GM21360 (cell line): Measurements from ENCODE around the gene HOXB1.

Source experiments
- ATAC-seq: cut with Tn5 transposase; IDR thresholded peaks from one replicate; pipeline ENCODE4 v1.9.1; 2021; ENCODE audit warnings: mild to moderate bottlenecking, moderate library complexity; ENCODE audit not compliant: unreplicated experiment

HOXB1 gene

DNA sequence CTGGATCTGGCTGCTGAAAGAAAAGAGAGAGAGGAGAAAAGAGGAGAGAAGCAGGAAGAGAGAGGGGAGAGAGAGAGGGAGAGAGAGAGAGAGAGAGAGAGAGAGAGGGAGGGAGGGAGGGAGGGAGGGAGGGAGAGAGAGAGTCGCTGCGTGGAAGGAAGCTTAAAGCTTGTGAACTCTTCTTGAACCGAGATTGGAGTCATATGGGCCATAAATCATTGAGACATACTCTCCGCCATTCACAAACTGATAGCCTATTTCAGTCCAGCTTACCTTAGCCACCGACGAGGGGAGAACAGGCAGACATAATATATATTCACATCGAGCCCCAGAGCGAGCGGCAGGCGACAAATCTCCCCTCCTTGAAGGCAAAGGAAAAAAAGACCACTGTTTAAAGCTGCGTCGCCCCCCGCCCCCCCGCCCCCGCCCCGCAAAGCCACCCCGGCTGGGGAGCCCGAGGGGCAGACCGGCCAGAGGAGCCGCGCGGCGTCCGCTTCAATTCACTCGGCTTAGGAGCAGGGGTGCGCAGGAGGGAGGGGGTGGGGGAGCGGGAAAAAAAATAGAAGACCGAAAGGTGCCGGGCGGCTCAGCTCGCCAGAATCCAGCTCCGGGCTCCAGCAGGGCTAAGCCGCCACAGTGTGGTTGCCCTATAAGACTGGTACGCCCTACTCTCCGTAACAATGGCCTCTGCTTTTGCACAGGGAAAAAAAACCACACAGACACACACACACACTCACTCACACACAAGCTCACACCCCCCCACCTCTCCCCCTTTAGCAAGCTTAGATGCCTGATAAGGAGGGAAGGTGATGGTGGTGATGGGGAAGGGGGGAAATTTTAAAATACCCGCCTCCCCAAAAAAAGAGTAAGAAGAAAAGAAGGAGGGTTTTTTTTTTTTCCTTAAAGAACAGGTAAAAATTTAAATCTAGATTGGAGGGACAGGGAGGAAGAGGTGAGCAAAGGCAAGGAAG lies 24.7 kb upstream of the HOXB1 start:
- no peak for ATAC-seq

DNA sequence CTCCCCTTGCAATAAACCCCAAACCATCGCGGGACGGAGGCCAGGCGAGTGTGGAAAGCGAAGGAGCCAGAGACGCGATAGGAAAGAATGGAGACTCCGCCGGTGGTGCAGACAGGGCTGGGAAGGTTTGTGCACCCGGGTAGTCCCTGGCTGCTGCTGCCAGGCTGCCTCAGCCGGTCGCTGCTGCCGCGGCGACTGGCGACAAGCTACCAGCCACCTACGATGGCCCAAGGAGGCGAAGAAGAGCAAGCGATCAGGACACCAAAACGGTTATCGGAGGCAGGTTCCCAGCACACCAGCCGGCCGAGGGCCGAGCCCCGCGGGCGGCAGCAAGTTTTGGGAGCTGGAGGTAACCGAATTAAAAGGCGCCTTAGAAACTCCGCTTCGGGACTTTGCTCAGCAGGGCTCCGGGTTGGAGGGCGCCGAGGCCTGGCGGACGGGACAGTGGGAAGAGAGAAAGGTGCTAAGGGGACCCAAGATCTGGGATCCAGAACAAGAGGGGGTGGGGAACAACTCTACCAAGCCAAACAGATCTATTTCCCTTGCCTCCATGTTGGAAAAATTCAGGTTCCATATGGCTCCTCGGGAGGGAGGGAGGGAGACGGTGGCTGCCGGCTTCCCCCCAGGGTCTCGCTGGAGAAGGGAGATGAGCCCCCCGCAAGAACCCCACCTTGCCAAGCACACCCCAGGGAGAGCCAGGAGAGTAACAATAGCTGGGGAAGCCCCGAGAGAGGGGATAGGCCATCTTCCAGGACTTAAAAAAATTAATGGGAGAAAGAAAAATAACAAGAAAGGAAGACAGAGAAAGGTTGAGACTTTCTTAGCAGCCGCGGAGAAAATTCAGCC lies 23.8 kb upstream of the HOXB1 start:
- no peak for ATAC-seq

DNA sequence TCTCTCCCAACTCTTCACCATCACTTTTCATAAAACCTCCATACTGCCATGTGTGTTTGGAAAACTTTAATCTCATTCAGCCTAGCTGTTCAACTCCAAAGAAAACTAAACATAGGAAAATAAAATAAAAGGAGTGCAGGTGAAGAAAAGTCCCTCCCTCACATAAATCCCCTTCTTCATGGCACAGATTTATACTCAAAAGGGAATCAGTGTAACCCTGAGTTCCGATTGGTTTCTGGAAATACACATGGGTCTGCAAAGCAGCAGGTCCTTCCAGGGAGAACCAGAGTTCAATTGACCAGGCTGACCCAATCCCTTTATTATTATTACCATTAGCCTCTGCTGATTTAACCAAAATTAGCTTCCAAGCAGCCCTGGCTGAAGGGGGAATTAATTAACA lies 23.0 kb upstream of the HOXB1 start:
- no peak for ATAC-seq

- ATAC-seq, result no peak
Measured at GRCh38 chr17:48553190-48553547, 22.4 kb upstream of the HOXB1 start.

DNA sequence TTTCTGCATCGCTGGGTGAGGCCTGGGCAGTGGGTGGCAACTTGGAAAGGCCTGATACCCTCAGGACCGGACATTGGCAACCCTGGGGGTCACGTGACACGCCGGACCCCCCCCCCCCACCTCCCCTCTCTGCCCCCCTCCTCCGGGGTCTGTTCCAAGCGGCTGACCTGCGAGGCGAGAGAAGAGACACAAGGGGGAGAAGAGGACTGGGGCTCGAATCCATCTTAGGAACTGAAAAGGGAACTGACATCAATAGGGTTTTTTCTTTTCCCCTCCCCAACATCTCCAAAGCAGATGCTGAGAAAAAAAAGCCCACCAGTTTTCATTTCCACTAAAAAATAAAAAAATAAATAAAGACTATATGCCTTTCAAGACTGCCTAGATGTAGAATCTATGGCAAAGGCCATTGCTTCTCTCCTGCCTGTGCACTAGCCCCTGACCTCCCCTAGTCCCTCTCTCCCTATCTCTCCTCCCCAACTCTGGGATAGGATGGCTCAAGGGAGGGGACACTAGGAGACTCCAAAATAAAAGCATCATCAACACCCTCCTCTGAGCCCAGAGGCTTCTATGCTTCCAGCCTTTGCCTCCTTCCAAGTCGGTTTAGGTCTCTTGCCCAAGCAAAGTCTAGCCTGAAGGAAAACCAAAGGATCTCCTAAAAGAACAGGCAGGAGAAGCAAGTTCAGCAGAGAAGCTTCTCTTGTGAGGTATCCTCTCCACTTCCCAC lies 21.8 kb upstream of the HOXB1 start:
- ATAC-seq, result no peak

- ATAC-seq, result no peak
Measured at GRCh38 chr17:48551596-48552465, 21.0 kb upstream of the HOXB1 start.

GRCh38 chr17:48551214-48551555 lies 20.4 kb upstream of the HOXB1 start:
- ATAC-seq, result no peak

DNA sequence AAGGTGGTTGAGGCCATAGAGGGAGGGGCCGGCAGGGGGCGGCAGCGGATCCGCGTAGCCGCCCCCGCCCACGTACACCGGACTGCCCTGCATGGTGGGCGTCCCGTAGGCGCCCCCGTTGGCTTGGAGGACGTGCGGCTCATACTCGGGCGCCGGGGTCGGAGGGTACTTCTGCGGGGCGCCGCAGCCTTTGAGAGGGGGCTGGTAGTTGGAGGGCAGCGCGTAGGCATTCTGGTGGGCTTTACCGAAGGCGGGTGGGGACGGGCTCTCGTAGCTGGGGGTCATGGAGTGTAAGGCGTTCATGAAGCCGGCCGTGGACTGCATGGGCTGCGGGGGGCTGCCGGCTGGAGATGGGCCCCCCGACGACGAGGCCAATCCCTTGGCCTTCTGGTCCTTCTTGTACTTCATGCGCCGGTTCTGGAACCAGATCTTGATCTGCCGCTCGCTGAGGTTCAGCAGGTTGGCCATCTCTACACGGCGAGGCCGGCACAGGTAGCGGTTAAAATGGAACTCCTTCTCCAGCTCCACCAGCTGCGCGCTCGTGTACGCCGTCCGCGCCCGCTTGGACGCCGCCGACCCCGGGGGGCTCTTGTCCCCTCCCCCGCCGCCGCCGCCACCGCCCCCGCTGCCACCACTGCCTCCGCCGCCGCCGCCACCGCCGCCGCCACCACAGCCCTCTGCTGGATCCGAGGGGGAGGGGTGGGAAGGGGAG lies 19.8 kb upstream of the HOXB1 start:
- no peak for ATAC-seq

DNA sequence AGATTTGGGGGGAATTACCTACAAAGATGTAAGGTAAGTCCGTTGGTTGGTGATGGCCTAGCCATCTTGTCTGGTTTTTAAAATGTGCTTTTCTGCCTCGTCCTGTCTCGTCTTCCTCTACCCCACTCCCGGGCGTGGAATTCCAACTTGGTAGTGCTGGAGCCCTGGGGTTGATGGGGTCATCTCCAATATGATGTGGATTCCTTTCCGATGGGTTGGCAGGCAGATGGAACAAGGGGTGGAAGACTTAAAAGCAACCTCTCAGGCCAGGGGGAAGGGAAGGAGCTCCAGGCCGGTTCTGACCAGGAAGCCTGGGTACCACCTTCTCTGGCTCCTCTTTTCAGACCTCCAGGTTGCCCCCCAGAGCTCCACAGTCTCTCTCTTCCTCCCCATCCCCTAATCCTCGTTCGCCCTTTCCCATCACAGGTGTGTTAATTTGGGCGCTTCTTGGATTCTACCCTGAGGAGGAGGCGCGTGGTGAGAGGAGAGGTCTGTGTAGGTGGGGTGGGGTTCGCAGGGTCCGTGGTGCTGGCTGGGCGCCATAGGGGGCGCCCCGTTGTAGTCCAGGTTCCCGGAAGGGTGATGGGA lies 19.2 kb upstream of the HOXB1 start:
- no peak for ATAC-seq

GRCh38 chr17:48549281-48549630 lies 18.4 kb upstream of the HOXB1 start:
- ATAC-seq, result no peak

DNA sequence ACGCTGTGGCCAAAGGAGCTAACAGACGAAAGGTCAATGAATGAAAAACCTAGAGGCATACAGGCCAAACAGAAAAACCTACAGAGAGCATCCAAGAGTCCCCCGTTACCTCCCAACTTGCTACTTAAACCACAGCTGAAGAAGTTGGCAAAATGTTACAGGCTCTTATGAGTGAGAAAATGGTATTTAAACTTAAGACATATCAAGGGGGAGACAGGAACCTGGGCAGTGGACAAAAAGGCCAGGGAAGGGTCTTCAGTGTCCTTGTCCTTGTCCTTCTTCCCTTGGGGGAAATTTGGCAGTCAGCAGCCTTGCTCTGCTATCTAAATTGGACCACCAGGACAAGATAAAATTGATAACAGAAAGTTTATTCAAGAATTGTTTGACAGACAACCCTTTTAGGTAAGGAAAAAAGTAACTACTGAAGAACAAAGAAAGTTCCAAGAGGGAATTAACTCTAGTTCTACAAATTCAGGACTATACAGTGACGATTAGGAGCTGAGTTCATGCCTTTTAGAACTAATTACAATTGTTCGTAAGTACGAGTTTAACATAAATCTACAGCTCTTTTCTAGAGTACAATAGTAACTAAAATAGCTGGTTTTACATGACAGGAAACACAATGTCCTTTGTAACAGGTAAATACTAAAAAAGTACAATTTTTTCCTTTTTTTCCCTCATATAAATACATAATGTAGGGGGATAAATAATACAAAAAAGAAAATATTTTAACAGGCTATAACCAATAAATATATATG lies 17.9 kb upstream of the HOXB1 start:
- ATAC-seq, result no peak

- ATAC-seq, result no peak
Measured at GRCh38 chr17:48547808-48548522, 17.2 kb upstream of the HOXB1 start.

GRCh38 chr17:48546924-48547807 lies 16.4 kb upstream of the HOXB1 start:
- ATAC-seq, result no peak

DNA sequence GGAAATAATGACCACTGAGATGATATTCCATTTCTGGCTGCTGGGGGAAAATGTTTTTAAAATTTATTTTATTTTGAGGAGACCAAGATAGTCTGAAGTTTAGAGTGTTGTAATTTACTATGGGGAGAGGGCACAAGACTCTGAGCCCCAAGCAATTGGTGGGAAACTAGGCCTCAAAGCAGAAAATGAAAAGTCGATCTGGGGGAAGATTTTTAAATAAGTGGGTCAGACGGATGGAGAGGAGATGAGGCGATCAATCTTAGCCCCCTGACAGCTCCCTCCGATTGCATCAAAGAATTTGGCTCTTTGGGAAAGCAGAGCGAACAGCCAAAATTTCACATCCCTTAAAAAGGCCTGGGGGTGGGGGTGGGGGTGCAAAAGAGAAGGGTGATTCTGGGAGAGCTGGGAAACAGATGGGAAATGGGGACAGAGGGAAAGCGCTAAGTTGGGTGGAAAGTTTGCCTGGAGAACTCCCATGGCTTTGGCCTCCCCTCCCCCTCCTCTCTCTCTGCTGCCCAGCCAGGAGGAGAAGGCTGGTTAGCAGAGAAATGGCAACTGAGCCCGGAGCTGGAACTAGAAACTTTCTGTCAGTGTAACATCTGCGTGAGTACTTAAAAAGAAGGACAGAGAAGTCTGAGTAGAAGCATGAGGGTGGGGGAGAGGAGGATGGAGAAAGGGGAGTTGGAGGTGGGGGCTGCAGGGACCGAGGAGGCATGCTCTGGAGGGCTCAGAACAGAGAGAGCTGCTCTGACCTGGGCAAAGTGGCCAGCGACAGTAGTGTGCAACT lies 15.5 kb upstream of the HOXB1 start:
- ATAC-seq, result no peak

- no peak for ATAC-seq
Measured at GRCh38 chr17:48545539-48545938, 14.7 kb upstream of the HOXB1 start.

GRCh38 chr17:48545022-48545375 lies 14.2 kb upstream of the HOXB1 start, which contains the start of gene HOXB2:
HOXB2 (minus strand) TSS chr17:48545109; CDS start chr17:48544911, 198 bp downstream.
- ATAC-seq, result no peak
